HepG2 (cell line): ENCODE results near the gene NCDN. TPM values are rescaled to one million over a fixed set of nuclear protein-coding genes. Genes with fewer than 3 reads are reported as not detected.
A peak's percentile ranks its signal among the peaks of the same experiment; 100 is the strongest.

Source experiments
- ATAC-seq: fragments of 200-7000 bp; cut with Tn5 transposase; 3 replicates; pipeline ENCODE4 v1.9.1; 2020; ENCODE audit warnings: mild to moderate bottlenecking, moderate library complexity
- BruUV-seq: library from RNA; stranded (reverse); fragments of 400-500 nt; replicated peaks from 2 replicates; lab custom pipeline; 2021; lab: Mats Ljungman, UMichigan
- CTCF ChIA-PET: fragments of 300-600 bp; formaldehyde crosslinking; extraction: SDS; loops from one replicate; lab custom pipeline; 2021; ENCODE audit warnings: low total read pairs, inconsistent platforms, low intra/inter-chr PET ratio; lab: Yijun Ruan, JAX
- POLR2A ChIA-PET: fragments of 350-600 bp; sonication (Branson Sonifier 250); formaldehyde crosslinking; loops from one replicate; lab custom pipeline; 2020; ENCODE audit warnings: antibody characterized with exemption, inconsistent platforms; lab: Yijun Ruan, JAX
- DNase-seq: peaks from one replicate; pipeline ENCODE4 v3.0.0-alpha.2; 2015; ENCODE audit warnings: low spot score
- FAIRE-seq: peaks from 3 replicates; lab custom pipeline; 2011; peaks lifted over from hg19 to GRCh38; lab: Jason Lieb, UNC
- H2AFZ ChIP-seq: one replicate; pipeline ENCODE4 v1.6.1; 2011; ENCODE audit warnings: low read length, inconsistent platforms
- H3K27ac ChIP-seq: fragments of 300-600 bp; 3 replicates; pipeline ENCODE4 v1.8.0; 2011; ENCODE audit warnings: mixed run types, mild to moderate bottlenecking, mixed read lengths, low read length, inconsistent platforms; ENCODE audit not compliant: insufficient read depth; ENCODE audit errors: extremely low read length
- H3K27me3 ChIP-seq, 2 experiments: fragments of 200-600 bp in 1 of 2; 2 replicates in 1 of 2; 3 replicates in 1 of 2; pipeline versions ENCODE4 v1.6.0 to v1.8.0; 2011; ENCODE audit warnings: low read length in 2 of 2, mild to moderate bottlenecking in 2 of 2, moderate library complexity in 2 of 2, inconsistent platforms in 1 of 2; ENCODE audit not compliant: insufficient read depth in 2 of 2, control insufficient read depth in 1 of 2
- H3K36me3 ChIP-seq, 2 experiments: fragments of 200-600 bp in 1 of 2; replicated peaks in 1 of 2; 2 replicates in 1 of 2; 3 replicates in 1 of 2; pipeline versions ENCODE4 v1.5.1 to v1.8.0; 2011; ENCODE audit warnings: low read length in 2 of 2, inconsistent platforms in 1 of 2; ENCODE audit not compliant: insufficient read depth in 2 of 2, control insufficient read depth in 1 of 2
- H3K4me1 ChIP-seq: 2 replicates; pipeline ENCODE4 v1.5.1; 2012; ENCODE audit warnings: low read length, inconsistent platforms; ENCODE audit not compliant: insufficient read depth
- H3K4me2 ChIP-seq: 2 replicates; pipeline ENCODE4 v1.6.0; 2011; ENCODE audit warnings: low read depth, low read length, inconsistent platforms
- H3K4me3 ChIP-seq, 3 experiments: fragments of 200-600 bp in 1 of 3; sonication (generic), shearing (Covaris generic) in 1 of 3; replicated peaks in 1 of 3; 2 replicates each; pipeline ENCODE4 v1.5.1; 2011 to 2016; ENCODE audit warnings: low read length in 3 of 3, inconsistent platforms in 2 of 3, low read depth in 2 of 3, mild to moderate bottlenecking in 2 of 3, control low read depth in 1 of 3, mixed read lengths in 1 of 3; ENCODE audit not compliant: insufficient read depth in 1 of 3
- H3K79me2 ChIP-seq: one replicate; pipeline ENCODE4 v1.6.1; 2011; ENCODE audit warnings: low read length, inconsistent platforms; ENCODE audit not compliant: insufficient read depth
- H3K9ac ChIP-seq: 2 replicates; pipeline ENCODE4 v1.6.0; 2011; ENCODE audit warnings: mild to moderate bottlenecking, low read depth, low read length, inconsistent platforms; ENCODE audit not compliant: insufficient read depth
- H3K9me3 ChIP-seq: 2 replicates; pipeline ENCODE4 v1.5.1; 2012; ENCODE audit warnings: mild to moderate bottlenecking, low read length
- H4K20me1 ChIP-seq: 2 replicates; pipeline ENCODE4 v1.6.0; 2011; ENCODE audit warnings: inconsistent platforms, mild to moderate bottlenecking, low read length, moderate library complexity; ENCODE audit not compliant: insufficient read depth
- ATRX ChIP-seq: sonication (generic); formaldehyde crosslinking; IDR thresholded peaks from 2 replicates; pipeline ENCODE4 v1.4.0; 2020; ENCODE audit warnings: missing genetic modification reagents, borderline replicate concordance
- FOXA1 ChIP-seq, 2 experiments: fragments of 450-650 bp in 1 of 2; sonication (generic) in 1 of 2; formaldehyde crosslinking in 1 of 2; IDR thresholded peaks; 2 replicates each; pipeline versions ENCODE4 v1.4.0 to v1.6.1; 2016 to 2020; ENCODE audit warnings: missing genetic modification reagents in 1 of 2
- FOXA3 ChIP-seq: IDR thresholded peaks from 2 replicates; pipeline ENCODE4 v1.6.1; 2016; ENCODE audit warnings: missing genetic modification reagents, missing compliant biosample characterization
- KAT7 ChIP-seq: IDR thresholded peaks from 2 replicates; pipeline ENCODE4 v1.6.1; 2018; ENCODE audit warnings: borderline replicate concordance, missing compliant biosample characterization
- KDM2A ChIP-seq: sonication (generic); formaldehyde crosslinking; IDR thresholded peaks from 2 replicates; pipeline ENCODE4 v1.4.0; 2020; ENCODE audit warnings: low read depth, missing genetic modification reagents, borderline replicate concordance
- MED13 ChIP-seq: sonication (generic); formaldehyde crosslinking; IDR thresholded peaks from 2 replicates; pipeline ENCODE4 v1.5.0; 2020; ENCODE audit warnings: missing genetic modification reagents
- RAD21 ChIP-seq: fragments of 450-650 bp; formaldehyde crosslinking; IDR thresholded peaks from 2 replicates; pipeline ENCODE4 v1.5.0; 2020; ENCODE audit warnings: mild to moderate bottlenecking
- RCOR2 ChIP-seq: IDR thresholded peaks from 2 replicates; pipeline ENCODE4 v1.6.1; 2016; ENCODE audit warnings: missing biosample characterization, missing genetic modification reagents
- SALL1 ChIP-seq: sonication (generic); formaldehyde crosslinking; IDR thresholded peaks from 2 replicates; pipeline ENCODE4 v1.8.0; 2022; ENCODE audit warnings: mild to moderate bottlenecking, missing genetic modification reagents
- SMYD3 ChIP-seq: sonication (generic); formaldehyde crosslinking; IDR thresholded peaks from 2 replicates; pipeline ENCODE4 v1.8.1; 2023; ENCODE audit warnings: mild to moderate bottlenecking, missing genetic modification reagents
- TEAD3 ChIP-seq: optimal IDR thresholded peaks from 2 replicates; pipeline ENCODE3; 2016; ENCODE audit warnings: borderline replicate concordance
- ZNF501 ChIP-seq: sonication (generic); formaldehyde crosslinking; IDR thresholded peaks from 2 replicates; pipeline ENCODE4 v1.5.1; 2020; ENCODE audit warnings: mild to moderate bottlenecking, moderate library complexity, missing genetic modification reagents
- ZNF557 ChIP-seq: sonication (generic); formaldehyde crosslinking; IDR thresholded peaks from 2 replicates; pipeline ENCODE4 v1.4.0; 2020; ENCODE audit warnings: missing genetic modification reagents
- ZNF619 ChIP-seq: sonication (generic); formaldehyde crosslinking; IDR thresholded peaks from 2 replicates; pipeline ENCODE4 v1.4.0; 2020; ENCODE audit warnings: mild to moderate bottlenecking, missing genetic modification reagents
- WGBS: methylation state at CpG from one replicate; pipeline ENCODE4 v1.1.6; 2017; ENCODE audit warnings: low lambda C conversion rate; 5-methylcytosine and 5-hydroxymethylcytosine counted together
- in situ Hi-C: cut with HindIII; loops from 2 replicates; pipeline ENCODE4 v1.10.0; 2017; ENCODE audit warnings: low pct_unique_long_range_greater_than_20kb; ENCODE audit not compliant: extremely low pct_ligation_motif_present
- intact Hi-C: fragments of 100-400 bp; cut with micrococcal nuclease; formaldehyde crosslinking; loops from one replicate; pipeline ENCODE4 v1.10.0; 2022; ENCODE audit not compliant: unreplicated experiment
- polyA plus RNA-seq, 8 experiments: library from polyadenylated mRNA; depleted of rRNA in 3 of 8; stranded (reverse) in 7 of 8; unstranded in 1 of 8; fragments of >200 nt; fragmentation: Illumina TruSeq in 4 of 8; extraction: Trizol in 4 of 8; gene quantifications; 2 replicates each; pipeline versions ENCODE4 v1.2.1 to v1.2.3, GENCODE V29; 2011 to 2016; ENCODE audit warnings: low read depth in 4 of 8, missing spikeins in 1 of 8, mixed read lengths in 1 of 8; ENCODE audit not compliant: insufficient read depth in 1 of 8
- total RNA-seq, 5 experiments: library from RNA; depleted of rRNA; stranded (reverse); fragments of >200 nt; fragmentation: Illumina TruSeq; extraction: Trizol; gene quantifications; 2 replicates each; pipeline ENCODE4 v1.2.3, GENCODE V29; 2016; ENCODE audit warnings: low read depth in 1 of 5
- TF ChIP-seq, protein P1 (sequence below): sonication (generic); formaldehyde crosslinking; IDR thresholded peaks from 2 replicates; pipeline ENCODE4 v1.4.0; 2020; ENCODE audit warnings: mild to moderate bottlenecking, missing genetic modification reagents
- TF ChIP-seq, protein P2 (sequence below): sonication (generic); formaldehyde crosslinking; IDR thresholded peaks from 2 replicates; pipeline ENCODE4 v1.5.1; 2020; ENCODE audit warnings: mild to moderate bottlenecking, missing genetic modification reagents, borderline replicate concordance

Gene NCDN
- total and polyA plus RNA-seq, 2 of the 13 experiments (the other 11 are each of a cell fraction or from before 2014, with no cell fraction given): 6.6 to 9.3 TPM

DNA sequence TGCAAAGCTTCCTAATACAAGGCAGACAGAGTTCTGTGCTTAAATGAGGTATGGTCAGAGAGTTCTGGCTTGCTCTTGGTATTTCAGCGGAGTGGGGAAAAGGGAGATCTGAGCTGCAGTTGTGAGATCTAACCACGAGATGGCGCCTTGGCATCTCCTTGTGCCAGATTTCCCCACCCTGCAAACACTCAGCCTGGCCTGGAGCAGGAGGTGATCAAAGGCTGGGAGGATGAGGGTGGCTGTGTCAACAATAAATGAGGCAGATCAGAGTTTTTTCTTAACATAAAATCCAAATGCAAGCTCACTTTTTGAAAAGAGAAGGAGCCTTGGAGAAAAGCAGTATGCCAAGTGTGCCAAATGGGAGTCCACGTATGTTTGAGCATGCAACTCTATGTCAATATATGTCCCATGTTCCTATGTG lies 11.4 kb downstream of the NCDN start:
- Histone ChIP-seq H3K4me3 (no peak overlapping the region), H3K4me2 (no peak overlapping the region), H3K9ac (no peak overlapping the region), H4K20me1 (no peaks in the 10 kb centered on the region), H3K79me2 (no peaks in the 10 kb centered on the region), H2AFZ (no peak overlapping the region), H3K27me3 (peaks cover 0 to 10% of the 10 kb centered on the region in 2 experiments; a peak in 1 of 5 replicates), H3K4me1 (0 out of 2 replicates have a peak, but pooled peaks cover 5% of the 10 kb centered on the region), H3K27ac (no peak overlapping the region), H3K9me3 (no peaks in the 10 kb centered on the region), H3K36me3 (peaks cover 0 to 5% of the 10 kb centered on the region in 2 experiments; a peak in 2 of 5 replicates)
- no TSS peak for BruUV-seq
- ChIA-PET CTCF (interaction anchor here (1.2 to 2.2 kb wide), 6 partner anchors 77 to 206 kb away, joined by 3 to 20 read pairs (median 10); no protein-coding TSS in a partner anchor), POLR2A (interaction anchor here (1.0 to 1.2 kb wide), 2 partner anchors 13 to 146 kb away, joined by 4 read pairs; partner anchors contain the start of gene KIAA0319L)
- in situ Hi-C loops: loop anchor here (5.0 kb wide), 1 partner anchor 148 kb away; the partner anchor contains the start of gene C1orf216
- DNase-seq: peak; percentile 60
- peak; percentile 96 for FAIRE-seq
- WGBS: 28% methylated on average over 4 of the region's 4 CpGs
- intact Hi-C loops: loop anchor here (1.0 kb wide), 3 partner anchors 146 to 205 kb away; no protein-coding TSS in a partner anchor
- peak; percentile 62 for ATAC-seq
- TF ChIP-seq TEAD3 (CRISPR knock-in tag) (peak; percentile 53), FOXA1 (IDR thresholded peaks at IDR 0.05) (no peak), FOXA1 (CRISPR knock-in tag; IDR thresholded peaks at IDR 0.05) (0 out of 2 replicates have a peak, but pooled peaks have one; percentile 30), ATRX (CRISPR knock-in tag) (no peak), ZNF501 (CRISPR knock-in tag) (0 out of 2 replicates have a peak, but pooled peaks have one; percentile 22), RAD21 (CRISPR knock-in tag) (peak; percentile 87), FOXA3 (CRISPR knock-in tag) (no peak), SALL1 (peak; percentile 53; the same call in 1 of the 2 replicates), KAT7 (CRISPR knock-in tag) (no peak), ZNF619 (CRISPR knock-in tag) (0 out of 2 replicates have a peak, but pooled peaks have one; percentile 67), ZNF557 (CRISPR knock-in tag) (no peak), MED13 (CRISPR knock-in tag) (no peak), SMYD3 (CRISPR knock-in tag) (no peak), RCOR2 (CRISPR knock-in tag) (no peak), KDM2A (peak; percentile 60; the same call in 1 of the 2 replicates)
- TF ChIP-seq, protein P1, sequence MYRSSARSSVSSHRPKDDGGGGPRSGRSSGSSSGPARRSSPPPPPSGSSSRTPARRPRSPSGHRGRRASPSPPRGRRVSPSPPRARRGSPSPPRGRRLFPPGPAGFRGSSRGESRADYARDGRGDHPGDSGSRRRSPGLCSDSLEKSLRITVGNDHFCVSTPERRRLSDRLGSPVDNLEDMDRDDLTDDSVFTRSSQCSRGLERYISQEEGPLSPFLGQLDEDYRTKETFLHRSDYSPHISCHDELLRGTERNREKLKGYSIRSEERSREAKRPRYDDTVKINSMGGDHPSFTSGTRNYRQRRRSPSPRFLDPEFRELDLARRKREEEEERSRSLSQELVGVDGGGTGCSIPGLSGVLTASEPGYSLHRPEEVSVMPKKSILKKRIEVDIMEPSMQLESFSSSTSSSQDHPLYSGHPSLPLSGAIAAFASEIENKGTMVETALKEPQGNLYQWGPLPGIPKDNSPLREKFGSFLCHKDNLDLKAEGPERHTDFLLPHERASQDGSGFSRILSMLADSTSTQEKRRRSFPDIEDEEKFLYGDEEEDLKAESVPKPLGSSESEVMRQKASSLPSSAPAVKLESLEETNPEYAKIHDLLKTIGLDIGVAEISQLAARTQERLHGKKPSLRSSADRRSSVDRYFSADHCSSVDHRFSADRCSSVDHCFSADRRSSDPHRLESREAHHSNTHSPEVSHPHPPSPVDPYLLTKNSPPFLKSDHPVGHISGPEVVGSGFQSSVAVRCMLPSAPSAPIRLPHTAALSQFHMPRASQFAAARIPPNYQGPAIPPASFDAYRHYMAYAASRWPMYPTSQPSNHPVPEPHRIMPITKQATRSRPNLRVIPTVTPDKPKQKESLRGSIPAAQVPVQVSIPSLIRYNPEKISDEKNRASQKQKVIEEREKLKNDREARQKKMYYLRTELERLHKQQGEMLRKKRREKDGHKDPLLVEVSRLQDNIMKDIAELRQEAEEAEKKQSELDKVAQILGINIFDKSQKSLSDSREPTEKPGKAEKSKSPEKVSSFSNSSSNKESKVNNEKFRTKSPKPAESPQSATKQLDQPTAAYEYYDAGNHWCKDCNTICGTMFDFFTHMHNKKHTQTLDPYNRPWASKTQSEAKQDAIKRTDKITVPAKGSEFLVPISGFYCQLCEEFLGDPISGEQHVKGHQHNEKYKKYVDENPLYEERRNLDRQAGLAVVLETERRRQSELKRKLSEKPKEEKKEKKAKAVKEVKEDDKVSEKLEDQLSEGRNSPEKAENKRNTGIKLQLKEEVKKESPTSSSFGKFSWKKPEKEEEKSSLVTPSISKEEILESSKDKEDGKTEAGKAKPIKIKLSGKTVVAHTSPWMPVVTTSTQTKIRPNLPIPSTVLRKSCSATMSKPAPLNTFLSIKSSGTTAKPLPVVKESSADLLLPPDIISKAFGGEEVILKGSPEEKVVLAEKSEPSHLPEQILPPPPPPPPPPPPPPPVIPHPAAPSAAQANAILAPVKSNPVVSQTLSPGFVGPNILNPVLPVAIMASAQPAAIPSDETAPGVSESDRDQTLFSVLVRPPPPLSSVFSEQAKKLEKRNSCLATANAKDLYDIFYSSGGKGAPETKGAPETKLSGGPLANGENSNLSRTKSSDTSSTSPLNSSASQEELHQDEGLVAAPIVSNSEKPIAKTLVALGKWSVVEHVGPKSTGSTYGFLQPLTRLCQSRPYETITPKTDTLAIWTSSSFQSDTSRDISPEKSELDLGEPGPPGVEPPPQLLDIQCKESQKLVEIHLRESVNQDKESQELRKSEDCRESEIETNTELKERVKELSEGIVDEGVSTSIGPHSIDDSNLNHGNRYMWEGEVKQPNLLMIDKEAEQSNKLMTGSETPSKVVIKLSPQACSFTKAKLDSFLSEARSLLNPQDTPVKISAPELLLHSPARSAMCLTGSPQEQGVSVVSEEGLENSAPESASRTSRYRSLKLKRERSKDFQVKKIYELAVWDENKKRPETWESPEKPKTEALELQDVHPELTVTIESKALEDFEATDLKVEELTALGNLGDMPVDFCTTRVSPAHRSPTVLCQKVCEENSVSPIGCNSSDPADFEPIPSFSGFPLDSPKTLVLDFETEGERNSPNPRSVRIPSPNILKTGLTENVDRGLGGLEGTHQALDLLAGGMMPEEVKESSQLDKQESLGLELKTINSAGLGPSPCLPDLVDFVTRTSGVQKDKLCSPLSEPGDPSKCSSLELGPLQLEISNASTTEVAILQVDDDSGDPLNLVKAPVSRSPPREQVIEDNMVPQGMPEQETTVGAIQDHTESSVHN (CRISPR knock-in tag): no peak
- TF ChIP-seq, protein P2, sequence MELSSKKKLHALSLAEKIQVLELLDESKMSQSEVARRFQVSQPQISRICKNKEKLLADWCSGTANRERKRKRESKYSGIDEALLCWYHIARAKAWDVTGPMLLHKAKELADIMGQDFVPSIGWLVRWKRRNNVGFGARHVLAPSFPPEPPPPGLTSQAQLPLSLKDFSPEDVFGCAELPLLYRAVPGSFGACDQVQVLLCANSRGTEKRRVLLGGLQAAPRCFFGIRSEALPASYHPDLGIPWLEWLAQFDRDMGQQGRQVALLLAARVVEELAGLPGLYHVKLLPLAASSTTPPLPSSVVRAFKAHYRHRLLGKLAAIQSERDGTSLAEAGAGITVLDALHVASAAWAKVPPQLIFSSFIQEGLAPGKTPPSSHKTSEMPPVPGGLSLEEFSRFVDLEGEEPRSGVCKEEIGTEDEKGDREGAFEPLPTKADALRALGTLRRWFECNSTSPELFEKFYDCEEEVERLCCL (CRISPR knock-in tag): no peak
